Activated naive CD4-positive, alpha-beta T cell treated with anti-CD3 and anti-CD28 coated beads, Interleukin-2, amount 10 ng/mL, durations not matched to agents 5 hours and 36 hours (primary cell): ENCODE results near the gene ZNF140. TPM values are rescaled to one million over a fixed set of nuclear protein-coding genes. Genes with fewer than 3 reads are reported as not detected.

ENCODE experiments used
- total RNA-seq, 2 experiments: library from RNA; stranded (reverse); gene quantifications; one replicate each; pipeline ENCODE4 v1.2.3, GENCODE V29; 2021

Gene ZNF140
- total RNA-seq, result 10 to 100 TPM; 16.3 to 19.5 TPM

GRCh38 chr12:133080368-133081158 lies at the start of gene ZNF140:
TSS of gene ZNF140 (plus strand) at chr12:133080923. CDS start at chr12:133081321, 398 bp downstream.

GRCh38 chr12:133037207-133038005 lies 43.3 kb upstream of the ZNF140 start, which contains the start of gene ZNF84:
TSS of gene ZNF84 (plus strand) at chr12:133037509. CDS start at chr12:133041468, 3,959 bp downstream.

GRCh38 chr12:133130038-133130807 lies 49.5 kb downstream of the ZNF140 start, which contains the start of the genes ZNF10 and ZNF891:
TSS of gene ZNF10 (plus strand) at chr12:133130627. CDS start at chr12:133144493, 13,866 bp downstream.
TSS of gene ZNF891 (minus strand) at chr12:133130274. CDS start at chr12:133121918, 8,356 bp downstream.

Other genes starting within 250 kb of the ZNF140 start
- gene CHFR, start 193.3 kb upstream of the ZNF140 start, total RNA-seq, result 10 to 100 TPM; 88.5 to 93.7 TPM
- gene ZNF605, start 124.6 kb upstream of the ZNF140 start, total RNA-seq, result 10 to 100 TPM; 11.3 to 11.7 TPM
- 10 to 100 TPM; 20.3 to 21.8 TPM for gene ZNF26, start 94.6 kb upstream of the ZNF140 start, total RNA-seq
- gene ZNF84, start 43.4 kb upstream of the ZNF140 start, total RNA-seq, result 10 to 100 TPM; 25.8 TPM
- 1 to 10 TPM; 3.0 to 3.4 TPM for gene ZNF891, start 49.4 kb downstream of the ZNF140 start, total RNA-seq
- gene ZNF10, start 49.7 kb downstream of the ZNF140 start, total RNA-seq, result 1 to 10 TPM; 9.2 TPM
- 10 to 100 TPM; 19.6 to 20.8 TPM for gene ZNF268, start 100.6 kb downstream of the ZNF140 start, total RNA-seq
- not detected for gene ANHX, start 155.0 kb downstream of the ZNF140 start, total RNA-seq